Lower lobe of right lung (tissue), 2 donors: ENCODE results near the gene ADAMTS6. TPM values are rescaled to one million over a fixed set of nuclear protein-coding genes. Genes with fewer than 3 reads are reported as not detected.

Source experiments
- ATAC-seq, 2 donors: fragments of 200-7000 bp; cut with Tn5 transposase; one replicate each; pipeline ENCODE4 v1.9.1; 2020 to 2022; ENCODE audit warnings: mild to moderate bottlenecking in 2 of 2, moderate library complexity in 2 of 2
- DNase-seq: peaks from one replicate; pipeline ENCODE4 v3.0.0-alpha.2; 2020
- H3K27ac ChIP-seq: fragments of 200-600 bp; one replicate; pipeline ENCODE4 v1.8.0; 2022
- H3K27me3 ChIP-seq: fragments of 200-600 bp; one replicate; pipeline ENCODE4 v1.8.0; 2022; ENCODE audit warnings: low read depth
- H3K36me3 ChIP-seq: fragments of 200-600 bp; one replicate; pipeline ENCODE4 v1.8.0; 2022; ENCODE audit warnings: mild to moderate bottlenecking
- H3K4me1 ChIP-seq: fragments of 200-600 bp; one replicate; pipeline ENCODE4 v1.8.0; 2022
- H3K4me3 ChIP-seq: fragments of 200-600 bp; one replicate; pipeline ENCODE4 v1.8.0; 2022; ENCODE audit warnings: mild to moderate bottlenecking
- H3K9me3 ChIP-seq: fragments of 200-600 bp; one replicate; pipeline ENCODE4 v1.8.0; 2022
- intact Hi-C: fragments of 100-400 bp; cut with DNase I; formaldehyde crosslinking; loops from one replicate; pipeline ENCODE4 v1.11.0; 2022
- total RNA-seq: library from RNA; stranded (reverse); fragmentation: NEBNext Ultra II Directional; extraction: Animal tissue kit (Norgen Biotek cat#: 25700); gene quantifications from one replicate; pipeline ENCODE4 v1.2.1, GENCODE V29; 2021
- TF ChIP-seq, protein P1 (sequence below): fragments of 200-600 bp; IDR thresholded peaks from one replicate; pipeline ENCODE4 v1.8.0; 2022; ENCODE audit warnings: antibody characterized with exemption, mild to moderate bottlenecking
- donor health status: DM: no; HTN: yes; CAD: no; lungs with severe emphysema.

Gene ADAMTS6
- total RNA-seq, 1 donor from 2014 or later = 3.0 TPM

DNA sequence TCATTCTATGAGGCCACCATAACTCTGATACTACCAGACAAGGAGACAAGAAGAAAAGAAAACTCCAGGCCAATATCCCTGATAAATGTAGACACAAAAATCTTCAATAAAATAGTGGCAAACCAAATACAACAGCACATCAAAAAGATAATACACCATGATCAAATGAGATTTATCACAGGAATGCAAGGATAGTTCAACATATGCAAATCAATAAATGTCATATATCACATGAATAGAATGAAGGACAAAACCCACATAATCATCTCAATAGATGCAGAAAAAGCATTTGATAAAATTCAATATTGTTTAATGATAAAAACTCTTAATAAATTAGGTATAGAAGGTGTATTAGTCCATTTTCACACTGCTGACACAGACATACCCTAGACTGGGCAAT is 139.9 kb downstream of the ADAMTS6 start:
- DNase-seq (no peak), ATAC-seq (no peak)
- Histone ChIP-seq H3K4me3 (no peak overlapping the region), H3K27ac (no peak overlapping the region), H3K27me3 (no peaks in the 10 kb centered on the region), H3K4me1 (no peaks in the 10 kb centered on the region), H3K9me3 (peaks cover 30% of the 10 kb centered on the region), H3K36me3 (no peaks in the 10 kb centered on the region)
- TF ChIP-seq, protein P1, sequence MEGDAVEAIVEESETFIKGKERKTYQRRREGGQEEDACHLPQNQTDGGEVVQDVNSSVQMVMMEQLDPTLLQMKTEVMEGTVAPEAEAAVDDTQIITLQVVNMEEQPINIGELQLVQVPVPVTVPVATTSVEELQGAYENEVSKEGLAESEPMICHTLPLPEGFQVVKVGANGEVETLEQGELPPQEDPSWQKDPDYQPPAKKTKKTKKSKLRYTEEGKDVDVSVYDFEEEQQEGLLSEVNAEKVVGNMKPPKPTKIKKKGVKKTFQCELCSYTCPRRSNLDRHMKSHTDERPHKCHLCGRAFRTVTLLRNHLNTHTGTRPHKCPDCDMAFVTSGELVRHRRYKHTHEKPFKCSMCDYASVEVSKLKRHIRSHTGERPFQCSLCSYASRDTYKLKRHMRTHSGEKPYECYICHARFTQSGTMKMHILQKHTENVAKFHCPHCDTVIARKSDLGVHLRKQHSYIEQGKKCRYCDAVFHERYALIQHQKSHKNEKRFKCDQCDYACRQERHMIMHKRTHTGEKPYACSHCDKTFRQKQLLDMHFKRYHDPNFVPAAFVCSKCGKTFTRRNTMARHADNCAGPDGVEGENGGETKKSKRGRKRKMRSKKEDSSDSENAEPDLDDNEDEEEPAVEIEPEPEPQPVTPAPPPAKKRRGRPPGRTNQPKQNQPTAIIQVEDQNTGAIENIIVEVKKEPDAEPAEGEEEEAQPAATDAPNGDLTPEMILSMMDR = no peak
- intact Hi-C loops = no loop called here

DNA sequence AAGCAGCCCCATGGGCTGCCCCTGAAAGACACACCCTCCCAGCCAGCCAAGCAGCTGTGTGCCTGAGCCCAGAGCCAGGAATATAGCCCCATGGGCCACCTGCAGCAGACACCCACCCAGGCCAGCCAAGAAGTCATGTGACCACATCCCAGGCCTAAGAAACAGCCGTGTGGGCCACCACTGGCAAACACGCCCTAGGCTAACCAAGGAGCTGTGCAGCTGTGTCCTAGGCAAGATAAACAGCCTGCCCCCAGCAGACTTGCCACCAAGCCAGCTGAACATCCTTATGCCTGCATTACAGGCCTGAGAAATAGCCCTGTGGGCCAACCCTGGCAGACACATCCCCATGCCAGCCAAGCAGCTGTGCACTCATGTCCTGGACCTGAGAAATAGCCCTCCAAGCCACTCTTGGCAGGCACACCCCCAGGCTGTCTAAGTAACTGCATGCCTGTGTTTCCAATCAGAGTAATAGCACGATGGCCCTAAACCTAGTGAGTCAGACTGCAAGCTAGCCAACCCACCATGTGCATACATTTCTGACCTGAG is 143.0 kb downstream of the ADAMTS6 start:
- no peak overlapping the region for H3K4me3 ChIP-seq
- TF ChIP-seq, protein P1 = no peak
- H3K9me3 ChIP-seq = peaks cover 30% of the 10 kb centered on the region
- H3K4me1 ChIP-seq = no peaks in the 10 kb centered on the region
- no peaks in the 10 kb centered on the region for H3K36me3 ChIP-seq
- no peak overlapping the region for H3K27ac ChIP-seq
- H3K27me3 ChIP-seq = no peaks in the 10 kb centered on the region
- no peak for DNase-seq
- no peak for ATAC-seq
- intact Hi-C loops = no loop called here

DNA sequence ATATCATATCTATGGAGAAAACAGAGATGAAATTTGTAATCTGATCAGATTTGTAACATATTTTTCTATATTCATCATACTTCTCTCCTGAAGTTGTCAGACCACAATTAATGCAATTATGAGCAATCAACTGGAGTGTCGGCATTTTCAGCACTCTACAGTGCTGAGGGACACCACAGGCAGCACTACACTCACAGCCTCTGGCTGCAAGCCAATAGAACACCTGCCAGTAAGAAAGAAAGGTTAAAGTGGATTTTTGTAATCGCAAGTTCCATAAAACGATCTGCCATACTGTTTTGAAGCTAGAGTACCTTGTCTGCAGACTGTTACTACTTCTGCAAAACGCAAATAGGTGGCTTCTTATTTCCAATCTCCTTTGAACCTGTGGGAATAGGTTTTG is 147.6 kb downstream of the ADAMTS6 start:
- H3K4me3 ChIP-seq = no peak overlapping the region
- intact Hi-C loops = no loop called here
- DNase-seq (no peak), ATAC-seq (peak in 1 of 2 donors; percentile 50)
- H3K27me3 ChIP-seq = no peaks in the 10 kb centered on the region
- no peak overlapping the region for H3K27ac ChIP-seq
- H3K4me1 ChIP-seq = no peaks in the 10 kb centered on the region
- H3K36me3 ChIP-seq = no peaks in the 10 kb centered on the region
- TF ChIP-seq, protein P1 = no peak
- no peaks in the 10 kb centered on the region for H3K9me3 ChIP-seq

DNA sequence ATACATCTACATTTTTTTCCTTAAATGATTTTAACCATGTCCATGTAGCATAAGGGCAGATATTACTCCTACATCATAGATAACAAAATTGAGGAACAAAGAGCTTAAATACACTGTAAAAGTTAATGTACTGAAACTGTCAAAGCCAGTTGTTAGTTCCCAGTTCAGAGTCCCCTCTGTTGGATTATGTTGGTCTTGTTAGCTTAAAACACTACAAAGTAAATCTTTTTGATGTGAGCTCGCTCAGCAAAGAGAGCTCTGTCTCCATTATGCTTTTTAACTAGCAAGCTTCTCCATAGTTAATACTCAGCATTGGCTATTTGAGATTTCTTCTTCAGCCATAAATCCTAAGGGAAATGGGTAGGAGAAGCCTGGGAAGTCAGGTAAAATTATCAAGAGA is 149.1 kb downstream of the ADAMTS6 start:
- TF ChIP-seq, protein P1 = no peak
- Histone ChIP-seq H3K36me3 (no peaks in the 10 kb centered on the region), H3K27me3 (no peaks in the 10 kb centered on the region), H3K9me3 (no peaks in the 10 kb centered on the region), H3K4me3 (no peak overlapping the region), H3K4me1 (no peaks in the 10 kb centered on the region), H3K27ac (no peak overlapping the region)
- intact Hi-C loops = no loop called here
- DNase-seq (no peak), ATAC-seq (no peak)

DNA sequence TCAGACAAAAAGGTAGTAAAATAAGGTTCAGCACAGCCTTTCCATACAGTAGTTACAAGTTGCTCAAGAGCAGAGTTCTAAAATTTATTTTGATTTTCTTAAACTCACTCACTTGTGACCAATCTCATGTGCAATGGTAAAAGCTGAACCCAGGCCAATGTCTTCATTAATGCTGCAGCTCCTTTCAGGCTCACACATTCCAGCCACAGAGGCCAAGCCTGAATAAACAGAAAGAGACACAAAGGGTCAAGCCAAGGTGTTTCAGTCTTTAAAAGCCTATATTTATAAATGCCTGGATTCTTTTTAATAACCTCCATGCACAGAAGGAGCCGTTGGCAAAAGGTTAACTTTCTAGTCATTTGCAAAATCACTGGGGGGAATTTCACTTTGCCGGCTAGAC is 152.5 kb downstream of the ADAMTS6 start:
- Histone ChIP-seq H3K36me3 (no peaks in the 10 kb centered on the region), H3K4me3 (no peak overlapping the region), H3K9me3 (no peaks in the 10 kb centered on the region), H3K4me1 (no peaks in the 10 kb centered on the region), H3K27me3 (no peaks in the 10 kb centered on the region), H3K27ac (no peak overlapping the region)
- TF ChIP-seq, protein P1 = no peak
- no peak for ATAC-seq
- no peak for DNase-seq
- intact Hi-C loops = no loop called here

DNA sequence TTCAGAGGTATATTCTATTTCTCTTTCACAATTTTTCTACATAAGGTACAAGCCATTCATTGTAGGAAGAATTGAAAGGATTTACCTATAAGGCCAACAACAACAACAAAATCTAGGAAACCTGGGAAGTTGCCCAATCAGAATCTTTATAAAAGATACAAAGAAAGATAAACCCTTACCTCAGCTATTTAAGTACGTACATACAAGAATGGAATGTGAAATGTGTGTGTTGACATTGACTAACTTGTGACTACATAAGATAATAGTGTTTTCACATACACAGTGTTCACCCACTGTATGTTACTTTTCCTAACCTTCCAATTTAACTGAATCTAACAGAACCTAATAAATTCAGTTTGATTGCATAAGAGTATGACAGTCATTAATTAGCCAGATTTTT is 154.1 kb downstream of the ADAMTS6 start:
- no peak for ATAC-seq

More for the DNA sequence above, 154.1 kb downstream of the ADAMTS6 start:
- H3K4me3 ChIP-seq = no peak overlapping the region
- no peaks in the 10 kb centered on the region for H3K4me1 ChIP-seq
- H3K9me3 ChIP-seq = no peaks in the 10 kb centered on the region
- no peak for DNase-seq
- TF ChIP-seq, protein P1 = no peak
- H3K27me3 ChIP-seq = no peaks in the 10 kb centered on the region
- intact Hi-C loops = no loop called here
- H3K36me3 ChIP-seq = no peaks in the 10 kb centered on the region
- H3K27ac ChIP-seq = no peak overlapping the region
